HepG2 (cell line): ENCODE data around the gene LRP1B. TPM values are rescaled to one million over a fixed set of nuclear protein-coding genes. Genes with fewer than 3 reads are reported as not detected.

Experiments used
- ATAC-seq: fragments of 200-7000 bp; cut with Tn5 transposase; 3 replicates; pipeline ENCODE4 v1.9.1; 2020; ENCODE audit warnings: mild to moderate bottlenecking, moderate library complexity
- BruUV-seq: library from RNA; stranded (reverse); fragments of 400-500 nt; replicated peaks from 2 replicates; lab custom pipeline; 2021; lab: Mats Ljungman, UMichigan
- CTCF ChIA-PET: fragments of 300-600 bp; formaldehyde crosslinking; extraction: SDS; loops from one replicate; lab custom pipeline; 2021; ENCODE audit warnings: low total read pairs, inconsistent platforms, low intra/inter-chr PET ratio; lab: Yijun Ruan, JAX
- POLR2A ChIA-PET: fragments of 350-600 bp; sonication (Branson Sonifier 250); formaldehyde crosslinking; loops from one replicate; lab custom pipeline; 2020; ENCODE audit warnings: antibody characterized with exemption, inconsistent platforms; lab: Yijun Ruan, JAX
- DNase-seq: peaks from one replicate; pipeline ENCODE4 v3.0.0-alpha.2; 2015; ENCODE audit warnings: low spot score
- FAIRE-seq: peaks from 3 replicates; lab custom pipeline; 2011; peaks lifted over from hg19 to GRCh38; lab: Jason Lieb, UNC
- H2AFZ ChIP-seq: one replicate; pipeline ENCODE4 v1.6.1; 2011; ENCODE audit warnings: low read length, inconsistent platforms
- H3K27ac ChIP-seq: fragments of 300-600 bp; 3 replicates; pipeline ENCODE4 v1.8.0; 2011; ENCODE audit warnings: mixed run types, mild to moderate bottlenecking, mixed read lengths, low read length, inconsistent platforms; ENCODE audit not compliant: insufficient read depth; ENCODE audit errors: extremely low read length
- H3K27me3 ChIP-seq, 2 experiments: fragments of 200-600 bp in 1 of 2; 2 replicates in 1 of 2; 3 replicates in 1 of 2; pipeline versions ENCODE4 v1.6.0 to v1.8.0; 2011; ENCODE audit warnings: low read length in 2 of 2, mild to moderate bottlenecking in 2 of 2, moderate library complexity in 2 of 2, inconsistent platforms in 1 of 2; ENCODE audit not compliant: insufficient read depth in 2 of 2, control insufficient read depth in 1 of 2
- H3K36me3 ChIP-seq, 2 experiments: fragments of 200-600 bp in 1 of 2; replicated peaks in 1 of 2; 2 replicates in 1 of 2; 3 replicates in 1 of 2; pipeline versions ENCODE4 v1.5.1 to v1.8.0; 2011; ENCODE audit warnings: low read length in 2 of 2, inconsistent platforms in 1 of 2; ENCODE audit not compliant: insufficient read depth in 2 of 2, control insufficient read depth in 1 of 2
- H3K4me1 ChIP-seq: 2 replicates; pipeline ENCODE4 v1.5.1; 2012; ENCODE audit warnings: low read length, inconsistent platforms; ENCODE audit not compliant: insufficient read depth
- H3K4me2 ChIP-seq: 2 replicates; pipeline ENCODE4 v1.6.0; 2011; ENCODE audit warnings: low read depth, low read length, inconsistent platforms
- H3K4me3 ChIP-seq, 3 experiments: fragments of 200-600 bp in 1 of 3; sonication (generic), shearing (Covaris generic) in 1 of 3; replicated peaks in 1 of 3; 2 replicates each; pipeline ENCODE4 v1.5.1; 2011 to 2016; ENCODE audit warnings: low read length in 3 of 3, inconsistent platforms in 2 of 3, low read depth in 2 of 3, mild to moderate bottlenecking in 2 of 3, control low read depth in 1 of 3, mixed read lengths in 1 of 3; ENCODE audit not compliant: insufficient read depth in 1 of 3
- H3K79me2 ChIP-seq: one replicate; pipeline ENCODE4 v1.6.1; 2011; ENCODE audit warnings: low read length, inconsistent platforms; ENCODE audit not compliant: insufficient read depth
- H3K9ac ChIP-seq: 2 replicates; pipeline ENCODE4 v1.6.0; 2011; ENCODE audit warnings: mild to moderate bottlenecking, low read depth, low read length, inconsistent platforms; ENCODE audit not compliant: insufficient read depth
- H3K9me3 ChIP-seq: 2 replicates; pipeline ENCODE4 v1.5.1; 2012; ENCODE audit warnings: mild to moderate bottlenecking, low read length
- H4K20me1 ChIP-seq: 2 replicates; pipeline ENCODE4 v1.6.0; 2011; ENCODE audit warnings: inconsistent platforms, mild to moderate bottlenecking, low read length, moderate library complexity; ENCODE audit not compliant: insufficient read depth
- FIP1L1 ChIP-seq: fragments of 200-400 bp; formaldehyde crosslinking; IDR thresholded peaks from 2 replicates; pipeline ENCODE4 v1.6.1; 2018; ENCODE audit warnings: low read depth, mild to moderate bottlenecking, low read length, moderate library complexity, borderline replicate concordance; ENCODE audit not compliant: insufficient read depth
- GZF1 ChIP-seq: sonication (generic); formaldehyde crosslinking; IDR thresholded peaks from 2 replicates; pipeline ENCODE4 v1.5.1; 2020; ENCODE audit warnings: mild to moderate bottlenecking, missing genetic modification reagents
- KLF15 ChIP-seq: sonication (generic); formaldehyde crosslinking; IDR thresholded peaks from 2 replicates; pipeline ENCODE4 v1.8.1; 2023; ENCODE audit warnings: borderline replicate concordance, mild to moderate bottlenecking, inconsistent platforms, missing genetic modification reagents, mixed read lengths
- MAZ ChIP-seq, 2 experiments: sonication (generic) in 1 of 2; formaldehyde crosslinking in 1 of 2; IDR thresholded peaks; 2 replicates each; pipeline versions ENCODE4 v1.5.0 to v1.6.1; 2012 to 2020; ENCODE audit warnings: low read depth in 2 of 2, mild to moderate bottlenecking in 2 of 2, borderline replicate concordance in 1 of 2, improper control_type of control experiment in 1 of 2, low read length in 1 of 2, missing genetic modification reagents in 1 of 2, moderate library complexity in 1 of 2
- PAWR ChIP-seq: sonication (generic); formaldehyde crosslinking; IDR thresholded peaks from 2 replicates; pipeline ENCODE4 v1.4.0; 2020; ENCODE audit warnings: missing genetic modification reagents, mild to moderate bottlenecking, borderline replicate concordance
- SP5 ChIP-seq: IDR thresholded peaks from 2 replicates; pipeline ENCODE4 v1.6.1; 2016; ENCODE audit warnings: low read depth, borderline replicate concordance
- ZNF329 ChIP-seq: sonication (generic); formaldehyde crosslinking; IDR thresholded peaks from 2 replicates; pipeline ENCODE4 v1.9.0; 2021; ENCODE audit warnings: low read depth, mild to moderate bottlenecking, missing genetic modification reagents
- WGBS: methylation state at CpG from one replicate; pipeline ENCODE4 v1.1.6; 2017; ENCODE audit warnings: low lambda C conversion rate; 5-methylcytosine and 5-hydroxymethylcytosine counted together
- in situ Hi-C: cut with HindIII; loops from 2 replicates; pipeline ENCODE4 v1.10.0; 2017; ENCODE audit warnings: low pct_unique_long_range_greater_than_20kb; ENCODE audit not compliant: extremely low pct_ligation_motif_present
- intact Hi-C: fragments of 100-400 bp; cut with micrococcal nuclease; formaldehyde crosslinking; loops from one replicate; pipeline ENCODE4 v1.10.0; 2022; ENCODE audit not compliant: unreplicated experiment
- polyA plus RNA-seq, 8 experiments: library from polyadenylated mRNA; depleted of rRNA in 3 of 8; stranded (reverse) in 7 of 8; unstranded in 1 of 8; fragments of >200 nt; fragmentation: Illumina TruSeq in 4 of 8; extraction: Trizol in 4 of 8; gene quantifications; 2 replicates each; pipeline versions ENCODE4 v1.2.1 to v1.2.3, GENCODE V29; 2011 to 2016; ENCODE audit warnings: low read depth in 4 of 8, missing spikeins in 1 of 8, mixed read lengths in 1 of 8; ENCODE audit not compliant: insufficient read depth in 1 of 8
- total RNA-seq, 5 experiments: library from RNA; depleted of rRNA; stranded (reverse); fragments of >200 nt; fragmentation: Illumina TruSeq; extraction: Trizol; gene quantifications; 2 replicates each; pipeline ENCODE4 v1.2.3, GENCODE V29; 2016; ENCODE audit warnings: low read depth in 1 of 5
- TF ChIP-seq, protein P1 (sequence below): sonication (generic); formaldehyde crosslinking; IDR thresholded peaks from 2 replicates; pipeline ENCODE4 v1.9.0; 2021; ENCODE audit warnings: mild to moderate bottlenecking, missing genetic modification reagents
- TF ChIP-seq, protein P2 (sequence below): IDR thresholded peaks from 2 replicates; pipeline ENCODE4 v1.6.1; 2016

LRP1B gene
- total and polyA plus RNA-seq, 2 of the 13 experiments (the other 11 are each of a cell fraction or from before 2014, with no cell fraction given), result 0.04 TPM; not detected in 1

DNA sequence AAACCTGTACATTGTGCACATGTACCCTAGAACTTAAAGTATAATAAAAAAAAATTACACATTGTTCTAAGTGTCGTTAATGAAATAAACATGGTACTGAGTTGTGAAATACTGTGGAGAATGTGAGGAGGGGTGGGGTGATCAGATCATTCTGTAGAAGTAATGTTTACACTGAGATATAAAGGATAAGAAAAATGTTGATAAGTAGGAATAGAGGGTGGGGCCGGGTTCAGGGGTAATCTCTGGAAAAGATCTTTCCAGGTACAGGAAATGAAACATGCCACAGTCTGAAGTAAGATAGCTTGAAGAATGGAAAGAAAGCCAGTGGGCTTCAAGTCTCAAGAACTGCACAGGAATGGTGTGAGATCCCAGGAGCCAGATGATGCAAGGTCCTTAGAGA, 1482.4 kb downstream of the LRP1B start:
- intact Hi-C loops, result no loop called here
- no peak for TF ChIP-seq SP5 (CRISPR knock-in tag)
- TF ChIP-seq, protein P1, sequence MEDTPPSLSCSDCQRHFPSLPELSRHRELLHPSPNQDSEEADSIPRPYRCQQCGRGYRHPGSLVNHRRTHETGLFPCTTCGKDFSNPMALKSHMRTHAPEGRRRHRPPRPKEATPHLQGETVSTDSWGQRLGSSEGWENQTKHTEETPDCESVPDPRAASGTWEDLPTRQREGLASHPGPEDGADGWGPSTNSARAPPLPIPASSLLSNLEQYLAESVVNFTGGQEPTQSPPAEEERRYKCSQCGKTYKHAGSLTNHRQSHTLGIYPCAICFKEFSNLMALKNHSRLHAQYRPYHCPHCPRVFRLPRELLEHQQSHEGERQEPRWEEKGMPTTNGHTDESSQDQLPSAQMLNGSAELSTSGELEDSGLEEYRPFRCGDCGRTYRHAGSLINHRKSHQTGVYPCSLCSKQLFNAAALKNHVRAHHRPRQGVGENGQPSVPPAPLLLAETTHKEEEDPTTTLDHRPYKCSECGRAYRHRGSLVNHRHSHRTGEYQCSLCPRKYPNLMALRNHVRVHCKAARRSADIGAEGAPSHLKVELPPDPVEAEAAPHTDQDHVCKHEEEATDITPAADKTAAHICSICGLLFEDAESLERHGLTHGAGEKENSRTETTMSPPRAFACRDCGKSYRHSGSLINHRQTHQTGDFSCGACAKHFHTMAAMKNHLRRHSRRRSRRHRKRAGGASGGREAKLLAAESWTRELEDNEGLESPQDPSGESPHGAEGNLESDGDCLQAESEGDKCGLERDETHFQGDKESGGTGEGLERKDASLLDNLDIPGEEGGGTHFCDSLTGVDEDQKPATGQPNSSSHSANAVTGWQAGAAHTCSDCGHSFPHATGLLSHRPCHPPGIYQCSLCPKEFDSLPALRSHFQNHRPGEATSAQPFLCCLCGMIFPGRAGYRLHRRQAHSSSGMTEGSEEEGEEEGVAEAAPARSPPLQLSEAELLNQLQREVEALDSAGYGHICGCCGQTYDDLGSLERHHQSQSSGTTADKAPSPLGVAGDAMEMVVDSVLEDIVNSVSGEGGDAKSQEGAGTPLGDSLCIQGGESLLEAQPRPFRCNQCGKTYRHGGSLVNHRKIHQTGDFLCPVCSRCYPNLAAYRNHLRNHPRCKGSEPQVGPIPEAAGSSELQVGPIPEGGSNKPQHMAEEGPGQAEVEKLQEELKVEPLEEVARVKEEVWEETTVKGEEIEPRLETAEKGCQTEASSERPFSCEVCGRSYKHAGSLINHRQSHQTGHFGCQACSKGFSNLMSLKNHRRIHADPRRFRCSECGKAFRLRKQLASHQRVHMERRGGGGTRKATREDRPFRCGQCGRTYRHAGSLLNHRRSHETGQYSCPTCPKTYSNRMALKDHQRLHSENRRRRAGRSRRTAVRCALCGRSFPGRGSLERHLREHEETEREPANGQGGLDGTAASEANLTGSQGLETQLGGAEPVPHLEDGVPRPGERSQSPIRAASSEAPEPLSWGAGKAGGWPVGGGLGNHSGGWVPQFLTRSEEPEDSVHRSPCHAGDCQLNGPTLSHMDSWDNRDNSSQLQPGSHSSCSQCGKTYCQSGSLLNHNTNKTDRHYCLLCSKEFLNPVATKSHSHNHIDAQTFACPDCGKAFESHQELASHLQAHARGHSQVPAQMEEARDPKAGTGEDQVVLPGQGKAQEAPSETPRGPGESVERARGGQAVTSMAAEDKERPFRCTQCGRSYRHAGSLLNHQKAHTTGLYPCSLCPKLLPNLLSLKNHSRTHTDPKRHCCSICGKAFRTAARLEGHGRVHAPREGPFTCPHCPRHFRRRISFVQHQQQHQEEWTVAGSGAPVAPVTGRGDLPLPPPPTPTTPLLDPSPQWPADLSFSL (CRISPR knock-in tag), result no peak
- TF ChIP-seq KLF15 (CRISPR knock-in tag), result no peak
- TF ChIP-seq FIP1L1, result no peak
- TF ChIP-seq PAWR (CRISPR knock-in tag), result no peak
- TF ChIP-seq, protein P2, sequence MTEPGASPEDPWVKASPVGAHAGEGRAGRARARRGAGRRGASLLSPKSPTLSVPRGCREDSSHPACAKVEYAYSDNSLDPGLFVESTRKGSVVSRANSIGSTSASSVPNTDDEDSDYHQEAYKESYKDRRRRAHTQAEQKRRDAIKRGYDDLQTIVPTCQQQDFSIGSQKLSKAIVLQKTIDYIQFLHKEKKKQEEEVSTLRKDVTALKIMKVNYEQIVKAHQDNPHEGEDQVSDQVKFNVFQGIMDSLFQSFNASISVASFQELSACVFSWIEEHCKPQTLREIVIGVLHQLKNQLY (CRISPR knock-in tag), result no peak
- no peak for TF ChIP-seq MAZ (IDR thresholded peaks at IDR 0.05; ENCODE audit: borderline replicate concordance, low read depth, low read length)
- no peak for TF ChIP-seq MAZ (CRISPR knock-in tag; IDR thresholded peaks at IDR 0.05; ENCODE audit: low read depth)
- TF ChIP-seq GZF1 (CRISPR knock-in tag), result no peak
- TF ChIP-seq ZNF329 (CRISPR knock-in tag), result no peak
- FAIRE-seq, result no peak
- in situ Hi-C loops, result no loop called here
- WGBS, result 1% methylated on average over 2 of the region's 2 CpGs
- ChIA-PET CTCF (no interaction called here), POLR2A (no interaction called here)
- Histone ChIP-seq H4K20me1 (no peaks in the 10 kb centered on the region), H3K36me3 (no peaks in the 10 kb centered on the region), H3K79me2 (no peaks in the 10 kb centered on the region), H3K4me1 (no peaks in the 10 kb centered on the region), H3K4me3 (no peak overlapping the region), H3K27ac (no peak overlapping the region), H3K9ac (no peak overlapping the region), H3K27me3 (no peaks in the 10 kb centered on the region), H2AFZ (no peak overlapping the region), H3K9me3 (no peaks in the 10 kb centered on the region), H3K4me2 (no peak overlapping the region)
- DNase-seq, result no peak
- BruUV-seq, result no TSS peak
- no peak for ATAC-seq
